Omental fat pad (tissue), 4 donors: Measurements from ENCODE around the gene TNFAIP8. TPM values are rescaled to one million over a fixed set of nuclear protein-coding genes. Genes with fewer than 3 reads are reported as not detected.
"Not testable (repeated sequence)": the region's sequence is repeated elsewhere in the genome, so short reads cannot be mapped to it uniquely, and the experiment has no call there.

ENCODE experiments used
- ATAC-seq: fragments of 150-250 bp; one replicate; pipeline ENCODE4 v1.9.1; 2016; ENCODE audit warnings: mild to moderate bottlenecking, moderate library complexity; ENCODE audit not compliant: low FRiP score
- DNase-seq: peaks from one replicate; pipeline ENCODE4 v3.0.0-alpha.2; 2019; ENCODE audit warnings: low spot score
- total RNA-seq, 4 donors: library from RNA; depleted of rRNA; stranded (reverse); fragments of >200 nt; gene quantifications; one replicate each; pipeline ENCODE4 v1.1.0, GENCODE V29; 2016
- TF ChIP-seq, protein P1 (sequence below), 3 donors: fragments of 450-650 bp; IDR thresholded peaks; one replicate each; pipeline ENCODE4 v1.5.1; 2016 to 2017; ENCODE audit warnings: antibody characterized with exemption in 3 of 3, mild to moderate bottlenecking in 3 of 3, moderate library complexity in 2 of 3

The TNFAIP8 gene
- total RNA-seq, 4 donors from 2014 or later, result 24.4 to 106 (median 75.0) TPM

- ATAC-seq, result no peak
- DNase-seq, result no peak
- TF ChIP-seq, protein P1, sequence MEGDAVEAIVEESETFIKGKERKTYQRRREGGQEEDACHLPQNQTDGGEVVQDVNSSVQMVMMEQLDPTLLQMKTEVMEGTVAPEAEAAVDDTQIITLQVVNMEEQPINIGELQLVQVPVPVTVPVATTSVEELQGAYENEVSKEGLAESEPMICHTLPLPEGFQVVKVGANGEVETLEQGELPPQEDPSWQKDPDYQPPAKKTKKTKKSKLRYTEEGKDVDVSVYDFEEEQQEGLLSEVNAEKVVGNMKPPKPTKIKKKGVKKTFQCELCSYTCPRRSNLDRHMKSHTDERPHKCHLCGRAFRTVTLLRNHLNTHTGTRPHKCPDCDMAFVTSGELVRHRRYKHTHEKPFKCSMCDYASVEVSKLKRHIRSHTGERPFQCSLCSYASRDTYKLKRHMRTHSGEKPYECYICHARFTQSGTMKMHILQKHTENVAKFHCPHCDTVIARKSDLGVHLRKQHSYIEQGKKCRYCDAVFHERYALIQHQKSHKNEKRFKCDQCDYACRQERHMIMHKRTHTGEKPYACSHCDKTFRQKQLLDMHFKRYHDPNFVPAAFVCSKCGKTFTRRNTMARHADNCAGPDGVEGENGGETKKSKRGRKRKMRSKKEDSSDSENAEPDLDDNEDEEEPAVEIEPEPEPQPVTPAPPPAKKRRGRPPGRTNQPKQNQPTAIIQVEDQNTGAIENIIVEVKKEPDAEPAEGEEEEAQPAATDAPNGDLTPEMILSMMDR (IDR thresholded peaks at IDR 0.05), result no peak
Observed at GRCh38 chr5:119412279-119413227, 56.7 kb downstream of the TNFAIP8 start.

- ATAC-seq, DNase-seq: not testable (repeated sequence)
Observed at GRCh38 chr5:119414124-119414734, 58.4 kb downstream of the TNFAIP8 start.

DNA sequence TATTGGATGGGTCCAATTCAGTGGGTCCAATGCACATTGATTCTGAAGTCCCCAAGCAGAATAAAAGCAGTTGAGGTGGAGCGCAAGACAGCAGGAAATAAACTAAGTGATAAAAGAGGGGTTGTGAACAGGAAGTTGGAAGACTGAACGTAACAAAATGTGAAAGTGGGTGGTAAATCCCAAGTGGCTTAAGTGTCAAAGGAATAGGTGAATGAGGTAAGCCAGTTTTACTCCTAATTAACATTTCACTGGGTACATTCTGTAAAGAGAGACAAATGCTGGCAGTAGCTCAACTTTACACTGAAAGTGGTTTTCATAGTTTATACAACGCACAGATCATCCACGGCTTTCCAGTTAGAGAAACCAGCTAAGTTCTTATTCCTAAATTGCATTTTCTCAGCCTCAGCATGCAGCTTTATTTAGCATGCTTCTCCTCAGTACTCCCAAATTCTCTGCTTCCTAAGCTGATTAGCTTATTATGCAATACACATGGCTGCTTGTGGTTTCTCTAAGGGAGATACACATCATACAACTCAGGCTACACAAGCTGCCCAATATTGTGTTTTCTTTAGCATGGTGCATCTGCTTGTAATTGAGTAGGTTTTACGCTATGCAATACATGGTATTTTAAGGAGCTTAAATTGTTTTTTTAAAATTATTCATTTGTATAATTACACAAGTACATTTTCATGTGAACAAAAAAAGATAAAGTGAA lies 62.2 kb downstream of the TNFAIP8 start:
- no peak for DNase-seq
- ATAC-seq, result peak; percentile 60
- TF ChIP-seq, protein P1 (IDR thresholded peaks at IDR 0.05), result no peak

DNA sequence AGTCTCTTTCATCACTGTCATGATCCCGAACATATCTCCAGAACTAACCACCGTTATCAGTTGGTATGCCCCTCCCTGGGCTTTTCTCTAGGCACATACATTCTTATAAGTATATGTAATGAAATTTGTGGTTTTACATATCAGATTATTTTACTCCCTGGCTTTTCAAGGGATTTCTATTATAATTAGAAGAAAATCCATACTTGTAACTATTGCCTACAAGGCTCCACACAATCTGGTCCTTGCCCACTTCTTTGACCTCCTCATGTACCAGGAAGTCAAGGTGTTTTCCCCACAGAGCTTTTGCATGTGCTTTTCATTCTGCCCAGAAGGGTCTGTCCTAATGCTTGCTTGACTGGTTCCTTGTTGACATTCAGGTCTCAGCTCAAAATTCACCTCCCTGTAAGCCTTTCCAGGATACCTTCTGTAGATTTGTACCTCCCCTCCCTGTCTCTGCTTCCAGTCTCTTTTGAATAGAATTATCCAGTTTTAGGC lies 62.8 kb downstream of the TNFAIP8 start:
- ATAC-seq, result peak; percentile 53
- no peak for DNase-seq
- TF ChIP-seq, protein P1 (IDR thresholded peaks at IDR 0.05), result no peak

GRCh38 chr5:119420169-119420568 lies 64.3 kb downstream of the TNFAIP8 start:
- ATAC-seq, result no peak
- no peak for DNase-seq
- TF ChIP-seq, protein P1 (IDR thresholded peaks at IDR 0.05), result no peak

GRCh38 chr5:119426057-119426456 lies 70.2 kb downstream of the TNFAIP8 start:
- ATAC-seq, result no peak
- TF ChIP-seq, protein P1 (IDR thresholded peaks at IDR 0.05), result no peak
- no peak for DNase-seq

GRCh38 chr5:119427060-119427459 lies 71.2 kb downstream of the TNFAIP8 start:
- TF ChIP-seq, protein P1 (IDR thresholded peaks at IDR 0.05), result no peak
- DNase-seq (no peak), ATAC-seq (no peak)

GRCh38 chr5:119427596-119427995 lies 71.8 kb downstream of the TNFAIP8 start:
- ATAC-seq, DNase-seq: not testable (repeated sequence)

GRCh38 chr5:119428166-119428565 lies 72.3 kb downstream of the TNFAIP8 start:
- not testable (repeated sequence) for ATAC-seq

DNA sequence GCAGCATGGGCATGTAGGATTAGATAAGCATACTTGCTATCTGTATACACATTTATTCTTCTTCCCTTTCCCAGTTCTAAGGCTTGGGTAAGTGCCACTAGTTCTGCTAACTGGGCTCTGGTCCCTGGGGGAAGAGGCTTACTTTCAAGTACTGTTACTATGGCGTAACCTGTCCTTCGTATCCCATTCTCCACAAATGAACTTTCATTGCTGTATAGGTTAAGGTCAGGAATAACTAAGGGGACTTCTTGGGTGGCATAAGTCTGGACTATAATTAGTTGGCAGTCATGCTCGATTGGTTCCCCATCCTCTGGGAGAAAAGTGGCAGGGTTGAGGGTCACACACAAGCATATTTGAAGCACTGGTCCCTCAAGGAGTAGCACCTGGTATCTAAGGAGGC lies 72.8 kb downstream of the TNFAIP8 start:
- not testable (repeated sequence) for DNase-seq, ATAC-seq

More at GRCh38 chr5:119428166-119428565, 72.3 kb downstream of the TNFAIP8 start:
- DNase-seq, result not testable (repeated sequence)
